ENCODE results near the gene FGFBP2.

FGFBP2 gene

DNA sequence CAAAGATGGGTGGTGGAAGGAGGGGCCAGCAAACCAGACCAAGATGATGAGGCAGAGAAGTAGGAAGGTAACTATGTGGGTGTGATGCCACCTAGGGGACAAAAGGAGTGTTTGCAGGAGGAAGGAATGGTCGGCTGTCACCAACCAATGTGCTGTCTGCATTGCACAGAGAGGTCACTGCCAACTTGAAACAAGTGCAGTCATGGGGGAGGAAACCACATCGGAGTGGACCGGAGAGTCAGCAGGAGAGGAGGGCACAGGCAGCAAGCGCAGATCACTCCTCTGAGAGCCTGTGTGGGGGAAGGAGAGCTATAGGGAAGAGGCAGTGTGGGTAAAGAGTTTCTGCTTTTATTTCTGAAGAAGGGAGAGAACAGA, 38.5 kb upstream of the FGFBP2 start:
- peak; percentile 31 for DNase-seq (ENCODE audit: low read depth)
- no peak overlapping the region for H3K4me3 ChIP-seq (ENCODE audit: low read depth, low read length)
- TF ChIP-seq, protein P1, sequence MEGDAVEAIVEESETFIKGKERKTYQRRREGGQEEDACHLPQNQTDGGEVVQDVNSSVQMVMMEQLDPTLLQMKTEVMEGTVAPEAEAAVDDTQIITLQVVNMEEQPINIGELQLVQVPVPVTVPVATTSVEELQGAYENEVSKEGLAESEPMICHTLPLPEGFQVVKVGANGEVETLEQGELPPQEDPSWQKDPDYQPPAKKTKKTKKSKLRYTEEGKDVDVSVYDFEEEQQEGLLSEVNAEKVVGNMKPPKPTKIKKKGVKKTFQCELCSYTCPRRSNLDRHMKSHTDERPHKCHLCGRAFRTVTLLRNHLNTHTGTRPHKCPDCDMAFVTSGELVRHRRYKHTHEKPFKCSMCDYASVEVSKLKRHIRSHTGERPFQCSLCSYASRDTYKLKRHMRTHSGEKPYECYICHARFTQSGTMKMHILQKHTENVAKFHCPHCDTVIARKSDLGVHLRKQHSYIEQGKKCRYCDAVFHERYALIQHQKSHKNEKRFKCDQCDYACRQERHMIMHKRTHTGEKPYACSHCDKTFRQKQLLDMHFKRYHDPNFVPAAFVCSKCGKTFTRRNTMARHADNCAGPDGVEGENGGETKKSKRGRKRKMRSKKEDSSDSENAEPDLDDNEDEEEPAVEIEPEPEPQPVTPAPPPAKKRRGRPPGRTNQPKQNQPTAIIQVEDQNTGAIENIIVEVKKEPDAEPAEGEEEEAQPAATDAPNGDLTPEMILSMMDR (IDR thresholded peaks at IDR 0.05; ENCODE audit: low read depth, low read length, missing control alignments), result peak; percentile 95

DNA sequence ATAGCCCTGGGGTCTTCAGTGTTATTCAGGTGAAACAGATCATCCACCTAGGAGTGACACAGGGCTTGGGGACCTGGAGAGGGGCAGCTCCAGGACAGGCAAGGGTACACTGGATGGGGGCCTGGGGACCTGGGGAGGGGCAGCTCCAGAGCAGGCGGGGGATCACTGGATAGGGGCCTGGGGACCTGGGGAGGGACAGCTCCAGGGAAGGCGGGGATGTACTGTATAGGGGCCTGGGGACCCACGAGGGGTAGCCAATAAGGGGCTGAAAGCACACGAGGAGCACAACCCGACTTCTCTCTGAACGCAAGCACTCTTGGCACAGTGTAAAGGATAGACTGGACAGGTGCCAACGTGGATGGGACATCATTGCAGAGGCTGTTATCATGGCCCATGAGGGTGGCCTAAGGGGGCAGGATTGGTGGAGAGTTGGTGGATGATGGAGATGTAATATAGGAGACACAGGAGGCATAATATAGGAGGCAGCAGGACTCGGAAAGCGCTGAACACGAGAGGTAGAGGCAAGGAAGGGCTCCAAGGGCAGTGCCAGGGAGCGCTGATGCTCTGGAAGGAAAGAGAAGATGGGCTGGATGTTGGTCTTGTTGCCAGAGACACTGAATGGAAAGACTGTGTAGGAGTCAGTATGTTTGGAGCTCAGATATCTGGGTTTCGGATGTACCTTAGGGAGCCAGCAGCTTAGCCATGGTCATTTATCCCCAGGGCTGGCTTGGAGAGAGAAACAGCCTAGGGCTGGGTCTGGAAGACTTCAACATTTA, 37.9 kb upstream of the FGFBP2 start:
- TF ChIP-seq, protein P1 (IDR thresholded peaks at IDR 0.05; ENCODE audit: low read depth, low read length, missing control alignments), result no peak
- DNase-seq (ENCODE audit: low read depth), result no peak
- no peak overlapping the region for H3K4me3 ChIP-seq (ENCODE audit: low read depth, low read length)

DNA sequence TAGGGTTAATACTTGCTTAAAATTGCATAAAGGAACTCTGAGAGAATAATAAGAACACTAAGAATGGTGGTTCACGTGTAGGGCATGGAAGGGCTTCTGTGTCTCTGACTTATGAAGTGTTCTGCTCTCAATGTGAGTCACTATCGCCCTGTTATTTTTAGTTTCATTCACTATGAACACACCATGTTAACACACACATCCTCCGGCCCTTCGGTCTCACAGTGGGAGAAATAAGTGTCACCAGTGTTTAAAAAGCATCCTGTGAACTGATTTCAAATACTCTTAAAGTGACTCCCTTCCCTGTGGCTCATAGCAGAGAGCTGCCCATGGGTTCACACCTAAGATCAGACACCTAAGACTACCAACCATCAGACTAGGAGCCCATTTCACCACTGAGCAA, 33.8 kb upstream of the FGFBP2 start:
- DNase-seq (ENCODE audit: low read depth), result no peak
- TF ChIP-seq, protein P1 (IDR thresholded peaks at IDR 0.05; ENCODE audit: low read depth, low read length, missing control alignments), result no peak

DNA sequence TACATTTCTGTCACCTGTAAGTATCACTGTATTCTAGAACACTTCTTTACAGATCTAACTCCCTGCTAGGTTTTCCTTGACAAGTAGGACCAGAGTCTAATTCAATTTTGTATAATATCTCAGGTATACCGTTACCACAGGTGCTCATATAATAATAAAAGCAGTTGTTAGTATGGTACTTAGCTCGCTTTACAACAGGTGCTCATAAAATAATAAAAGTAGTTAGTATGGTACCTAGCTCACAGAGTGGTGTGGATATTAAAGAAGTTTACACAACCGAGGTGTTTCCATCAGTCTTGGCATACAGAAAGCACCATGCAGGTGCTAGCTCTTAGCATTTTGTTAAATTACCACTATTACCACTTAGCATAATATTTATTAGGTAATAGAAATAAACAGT, 32.9 kb upstream of the FGFBP2 start:
- no peak overlapping the region for H3K4me3 ChIP-seq (ENCODE audit: low read depth, low read length)
- DNase-seq (ENCODE audit: low read depth), result no peak
- TF ChIP-seq, protein P1 (IDR thresholded peaks at IDR 0.05; ENCODE audit: low read depth, low read length, missing control alignments), result no peak

More for the DNA sequence above, 33.8 kb upstream of the FGFBP2 start:
- H3K4me3 ChIP-seq (ENCODE audit: low read depth, low read length), result no peak overlapping the region

DNA sequence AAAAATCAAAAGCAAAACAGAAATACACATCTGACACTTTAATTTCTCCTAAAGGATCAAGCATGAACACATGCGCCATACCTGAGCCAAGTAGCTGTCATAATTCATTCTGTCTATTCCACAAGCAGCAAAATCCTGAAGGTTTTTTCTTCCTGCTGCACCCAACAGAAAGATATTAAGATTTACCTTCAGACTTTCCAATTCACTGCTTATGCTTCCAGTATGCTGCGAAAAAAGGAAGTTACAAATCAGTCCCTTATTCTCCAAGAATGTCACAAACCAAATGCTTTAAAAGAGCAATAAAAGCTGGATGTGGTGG, 29.2 kb upstream of the FGFBP2 start:
- DNase-seq (ENCODE audit: low read depth), result no peak
- TF ChIP-seq, protein P1 (IDR thresholded peaks at IDR 0.05; ENCODE audit: low read depth, low read length, missing control alignments), result no peak
- no peak overlapping the region for H3K4me3 ChIP-seq (ENCODE audit: low read depth, low read length)

DNA sequence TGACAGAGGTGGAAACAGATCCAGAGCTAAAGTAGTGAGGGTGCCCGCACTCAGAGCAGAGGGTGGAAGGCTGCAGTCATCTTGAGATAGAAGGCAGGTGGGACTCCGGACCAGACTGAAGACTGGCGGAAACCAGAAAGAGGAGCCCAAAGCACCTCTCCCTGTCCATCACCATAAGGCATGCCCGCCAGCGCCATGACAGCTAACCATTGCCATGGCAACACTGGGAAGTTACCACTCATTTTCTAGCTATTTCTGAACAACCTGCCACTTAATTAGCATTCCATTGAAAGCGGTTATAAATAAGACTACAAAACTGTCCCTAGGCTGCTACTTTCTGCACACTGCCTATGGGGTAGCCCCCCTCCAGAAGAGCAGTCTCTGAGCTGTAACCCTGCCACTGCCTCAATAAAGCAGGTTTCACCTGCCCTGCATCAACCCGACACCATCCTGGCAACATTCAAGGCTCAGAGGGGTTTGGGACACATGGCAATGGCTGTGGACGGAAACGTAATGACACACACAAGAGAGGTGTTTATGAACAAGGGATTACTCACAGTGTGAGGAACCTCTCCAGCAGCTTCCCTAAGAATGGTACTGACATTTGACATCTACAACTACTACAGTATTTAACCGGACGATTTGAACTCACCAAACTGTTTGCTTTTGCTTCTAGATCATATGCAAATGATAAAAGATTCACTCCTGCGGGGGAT, 27.8 kb upstream of the FGFBP2 start:
- no peak for DNase-seq (ENCODE audit: low read depth)
- TF ChIP-seq, protein P1 (IDR thresholded peaks at IDR 0.05; ENCODE audit: low read depth, low read length, missing control alignments), result no peak
- H3K4me3 ChIP-seq (ENCODE audit: low read depth, low read length), result no peak overlapping the region

Data from GM12864 (cell line).